Cardiac septum (tissue), 1 donor: Measurements from ENCODE around the gene IQCE. TPM values are rescaled to one million over a fixed set of nuclear protein-coding genes. Genes with fewer than 3 reads are reported as not detected.

Experiments
- microRNA-seq: library from miRNA; unstranded; fragments of <30 nt; microRNA quantifications from one replicate; pipeline ENCODE4 v1.2.0, GENCODE V29; 2020
- total RNA-seq: library from RNA; stranded (reverse); fragmentation: NEBNext Ultra II Directional; extraction: Animal tissue kit (Norgen Biotek cat#: 25700); gene quantifications from one replicate; pipeline ENCODE4 v1.2.1, GENCODE V29; 2021
- donor health status: DM: no; HTN: no; CAD: no.

IQCE gene
- total RNA-seq, 1 donor from 2014 or later, result 13.3 TPM

Small RNAs within 50 kb of the gene (microRNA-seq; reads per million reads assigned to microRNA genes)
- gene MIR4648, result not detected

Other genes with a start within 250 kb of the IQCE start
- 18.9 TPM for gene SNX8, start 244.5 kb upstream of the IQCE start, total RNA-seq
- gene EIF3B, start 204.2 kb upstream of the IQCE start, total RNA-seq, result 64.9 TPM
- gene CHST12, start 155.4 kb upstream of the IQCE start, total RNA-seq, result 13.8 TPM
- gene GRIFIN, start 82.6 kb upstream of the IQCE start, total RNA-seq, result not detected
- 6.2 TPM for gene LFNG, start 39.2 kb upstream of the IQCE start, total RNA-seq
- 12.8 TPM for gene BRAT1, start 3.5 kb upstream of the IQCE start, total RNA-seq
- gene TTYH3, start 73.0 kb downstream of the IQCE start, total RNA-seq, result 17.1 TPM
- 0.08 TPM for gene AMZ1, start 129.2 kb downstream of the IQCE start, total RNA-seq